ENCODE data around the gene IFT80. TPM values are rescaled to one million over a fixed set of nuclear protein-coding genes. Genes with fewer than 3 reads are reported as not detected.

Gene IFT80
- total and polyA plus RNA-seq, 9 of the 15 experiments (the other 6 are each of a cell fraction or from before 2014, with no cell fraction given), result 6.7 to 21.1 (median 16.4) TPM

DNA sequence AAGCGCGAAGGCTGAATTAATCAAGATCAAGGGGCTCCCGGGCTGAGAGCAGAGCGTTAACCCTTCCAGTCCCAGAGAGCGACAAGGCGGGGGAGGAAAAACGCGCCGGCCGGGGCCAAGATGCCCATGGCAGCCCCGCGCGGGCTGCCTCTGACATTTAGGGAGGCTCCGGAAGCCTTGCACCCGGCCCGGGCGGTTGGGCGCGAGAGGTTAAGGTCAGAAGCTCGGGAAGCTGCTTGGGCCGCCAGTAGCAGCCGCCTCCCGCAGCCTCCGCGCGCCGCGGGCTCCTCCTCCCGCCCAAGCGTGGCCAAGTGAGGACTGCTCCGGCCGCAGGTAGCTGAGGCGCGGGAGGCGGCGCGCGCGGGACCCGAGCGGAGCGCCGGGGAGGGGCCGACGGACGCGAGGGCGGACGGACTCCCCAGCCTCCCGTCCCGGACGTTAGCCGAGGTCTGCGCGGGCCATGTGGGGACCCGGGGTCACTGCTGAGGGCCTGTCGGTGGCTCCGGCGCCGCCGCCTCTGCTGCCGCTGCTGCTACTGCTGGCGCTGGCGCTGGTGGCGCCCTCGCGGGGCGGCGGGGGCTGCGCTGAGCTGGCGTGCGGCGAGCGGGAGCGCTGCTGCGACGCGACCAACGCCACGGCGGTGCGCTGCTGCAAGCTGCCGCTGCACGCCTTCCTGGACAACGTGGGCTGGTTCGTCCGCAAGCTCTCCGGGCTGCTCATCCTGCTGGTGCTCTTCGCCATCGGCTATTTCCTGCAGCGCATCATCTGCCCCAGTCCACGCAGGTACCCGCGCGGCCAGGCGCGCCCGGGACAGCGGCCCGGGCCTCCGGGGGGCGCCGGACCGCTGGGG lies 173.6 kb downstream of the IFT80 start, which contains the start of gene C3orf80 (continued):
- TF ChIP-seq, protein P1, sequence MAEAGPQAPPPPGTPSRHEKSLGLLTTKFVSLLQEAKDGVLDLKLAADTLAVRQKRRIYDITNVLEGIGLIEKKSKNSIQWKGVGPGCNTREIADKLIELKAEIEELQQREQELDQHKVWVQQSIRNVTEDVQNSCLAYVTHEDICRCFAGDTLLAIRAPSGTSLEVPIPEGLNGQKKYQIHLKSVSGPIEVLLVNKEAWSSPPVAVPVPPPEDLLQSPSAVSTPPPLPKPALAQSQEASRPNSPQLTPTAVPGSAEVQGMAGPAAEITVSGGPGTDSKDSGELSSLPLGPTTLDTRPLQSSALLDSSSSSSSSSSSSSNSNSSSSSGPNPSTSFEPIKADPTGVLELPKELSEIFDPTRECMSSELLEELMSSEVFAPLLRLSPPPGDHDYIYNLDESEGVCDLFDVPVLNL (CRISPR knock-in tag; IDR thresholded peaks at IDR 0.05; ENCODE audit: low read depth), result no peak
- TF ChIP-seq, protein P2, sequence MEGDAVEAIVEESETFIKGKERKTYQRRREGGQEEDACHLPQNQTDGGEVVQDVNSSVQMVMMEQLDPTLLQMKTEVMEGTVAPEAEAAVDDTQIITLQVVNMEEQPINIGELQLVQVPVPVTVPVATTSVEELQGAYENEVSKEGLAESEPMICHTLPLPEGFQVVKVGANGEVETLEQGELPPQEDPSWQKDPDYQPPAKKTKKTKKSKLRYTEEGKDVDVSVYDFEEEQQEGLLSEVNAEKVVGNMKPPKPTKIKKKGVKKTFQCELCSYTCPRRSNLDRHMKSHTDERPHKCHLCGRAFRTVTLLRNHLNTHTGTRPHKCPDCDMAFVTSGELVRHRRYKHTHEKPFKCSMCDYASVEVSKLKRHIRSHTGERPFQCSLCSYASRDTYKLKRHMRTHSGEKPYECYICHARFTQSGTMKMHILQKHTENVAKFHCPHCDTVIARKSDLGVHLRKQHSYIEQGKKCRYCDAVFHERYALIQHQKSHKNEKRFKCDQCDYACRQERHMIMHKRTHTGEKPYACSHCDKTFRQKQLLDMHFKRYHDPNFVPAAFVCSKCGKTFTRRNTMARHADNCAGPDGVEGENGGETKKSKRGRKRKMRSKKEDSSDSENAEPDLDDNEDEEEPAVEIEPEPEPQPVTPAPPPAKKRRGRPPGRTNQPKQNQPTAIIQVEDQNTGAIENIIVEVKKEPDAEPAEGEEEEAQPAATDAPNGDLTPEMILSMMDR (IDR thresholded peaks at IDR 0.05 in 2 of 3, conservative IDR thresholded peaks at IDR 0.05 in 1 of 3; ENCODE audit: insufficient read depth in 2 of 3, low read depth in 1 of 3, low read length in 3 of 3), result peak in 2 of 3 experiments; percentile 20 to 58; a peak in 2 of 6 replicates
- TF ChIP-seq ZNF551 (CRISPR knock-in tag; IDR thresholded peaks at IDR 0.05) (no peak), SNRNP70 (optimal IDR thresholded peaks at IDR 0.05; ENCODE audit: low read depth, low read length) (no peak), ZNF133 (CRISPR knock-in tag; IDR thresholded peaks at IDR 0.05) (no peak), HNRNPH1 (optimal IDR thresholded peaks at IDR 0.05; ENCODE audit: low read depth, low read length) (no peak), EP400 (IDR thresholded peaks at IDR 0.05) (no peak), ZKSCAN1 (IDR thresholded peaks at IDR 0.05; ENCODE audit: low read depth, low read length) (no peak), HDGF (IDR thresholded peaks at IDR 0.05) (no peak), SP1 (CRISPR knock-in tag; IDR thresholded peaks at IDR 0.05) (no peak), KLF1 (tag; IDR thresholded peaks at IDR 0.05) (peak; percentile 61; the same call in 1 of the 2 replicates), ZNF354B (CRISPR knock-in tag; IDR thresholded peaks at IDR 0.05) (no peak), SREBF1 (IDR thresholded peaks at IDR 0.05; ENCODE audit: borderline replicate concordance, low read depth, low read length) (no peak), ZNF232 (CRISPR knock-in tag; IDR thresholded peaks at IDR 0.05) (no peak), POLR2H (tag; IDR thresholded peaks at IDR 0.05; ENCODE audit: low read depth) (no peak), ELK1 (CRISPR knock-in tag; IDR thresholded peaks at IDR 0.05) (no peak), MTA1 (IDR thresholded peaks at IDR 0.05; ENCODE audit: borderline replicate concordance) (no peak), BMI1 (IDR thresholded peaks at IDR 0.05; ENCODE audit: low read length) (no peak), PCBP2 (IDR thresholded peaks at IDR 0.05; ENCODE audit: low read depth, low read length, poor library complexity, severe bottlenecking) (no peak), NR2C1 (IDR thresholded peaks at IDR 0.05) (no peak), NR2C1 (tag; IDR thresholded peaks at IDR 0.05) (no peak), RBM34 (IDR thresholded peaks at IDR 0.05; ENCODE audit: borderline replicate concordance, insufficient read depth, low read length) (0 out of 2 replicates have a peak, but pooled peaks have one; percentile 37)
- TF ChIP-seq, protein P3, sequence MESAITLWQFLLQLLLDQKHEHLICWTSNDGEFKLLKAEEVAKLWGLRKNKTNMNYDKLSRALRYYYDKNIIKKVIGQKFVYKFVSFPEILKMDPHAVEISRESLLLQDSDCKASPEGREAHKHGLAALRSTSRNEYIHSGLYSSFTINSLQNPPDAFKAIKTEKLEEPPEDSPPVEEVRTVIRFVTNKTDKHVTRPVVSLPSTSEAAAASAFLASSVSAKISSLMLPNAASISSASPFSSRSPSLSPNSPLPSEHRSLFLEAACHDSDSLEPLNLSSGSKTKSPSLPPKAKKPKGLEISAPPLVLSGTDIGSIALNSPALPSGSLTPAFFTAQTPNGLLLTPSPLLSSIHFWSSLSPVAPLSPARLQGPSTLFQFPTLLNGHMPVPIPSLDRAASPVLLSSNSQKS (CRISPR knock-in tag; IDR thresholded peaks at IDR 0.05), result no peak
- TF ChIP-seq, protein P4, sequence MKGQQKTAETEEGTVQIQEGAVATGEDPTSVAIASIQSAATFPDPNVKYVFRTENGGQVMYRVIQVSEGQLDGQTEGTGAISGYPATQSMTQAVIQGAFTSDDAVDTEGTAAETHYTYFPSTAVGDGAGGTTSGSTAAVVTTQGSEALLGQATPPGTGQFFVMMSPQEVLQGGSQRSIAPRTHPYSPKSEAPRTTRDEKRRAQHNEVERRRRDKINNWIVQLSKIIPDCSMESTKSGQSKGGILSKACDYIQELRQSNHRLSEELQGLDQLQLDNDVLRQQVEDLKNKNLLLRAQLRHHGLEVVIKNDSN (CRISPR knock-in tag; IDR thresholded peaks at IDR 0.05), result no peak

All from K562 (cell line).